Fibroblast of mammary gland (primary cell): Measurements from ENCODE around the gene ANKFY1.
A peak's percentile ranks its signal among the peaks of the same experiment; 100 is the strongest.

Source experiments
- DNase-seq: peaks from one replicate; pipeline ENCODE4 v3.0.0-alpha.2; 2010; ENCODE audit warnings: low read depth
- H3K4me3 ChIP-seq: 2 replicates; pipeline ENCODE4 v1.5.1; 2011; ENCODE audit warnings: low read depth, mild to moderate bottlenecking, low read length, moderate library complexity; ENCODE audit not compliant: control insufficient read depth
- CTCF ChIP-seq: conservative IDR thresholded peaks from 2 replicates; pipeline ENCODE4 v1.5.1; 2011; ENCODE audit warnings: low read depth, low read length, inconsistent platforms; ENCODE audit not compliant: control insufficient read depth, insufficient read depth

The ANKFY1 gene

GRCh38 chr17:4263282-4264215 lies at the start of gene ANKFY1:
Gene ANKFY1, minus strand, starts transcription at chr17:4263979. Its CDS starts 38 bp downstream, at chr17:4263941.
- peak within 1 kb of the TSS; percentile 90 for H3K4me3 ChIP-seq
- TF ChIP-seq CTCF: no peak
- DNase-seq: peak; percentile 90

- H3K4me3 ChIP-seq: no peak overlapping the region
- no peak for TF ChIP-seq CTCF
- DNase-seq: peak; percentile 19
Measured at GRCh38 chr17:4310354-4311060, 46.7 kb upstream of the ANKFY1 start.

- TF ChIP-seq CTCF: no peak
- DNase-seq: no peak
- no peak overlapping the region for H3K4me3 ChIP-seq
Measured at GRCh38 chr17:4309897-4310296, 46.1 kb upstream of the ANKFY1 start.

- no peak overlapping the region for H3K4me3 ChIP-seq
- no peak for TF ChIP-seq CTCF
- DNase-seq: no peak
Measured at GRCh38 chr17:4307179-4307930, 43.6 kb upstream of the ANKFY1 start.

- DNase-seq: no peak
- no peak for TF ChIP-seq CTCF
- no peak overlapping the region for H3K4me3 ChIP-seq
Measured at GRCh38 chr17:4305224-4305623, 41.4 kb upstream of the ANKFY1 start.

GRCh38 chr17:4304417-4305027 lies 40.7 kb upstream of the ANKFY1 start:
- DNase-seq: peak; percentile 62
- no peak overlapping the region for H3K4me3 ChIP-seq
- TF ChIP-seq CTCF: peak; percentile 81
